GM12878 (cell line): ENCODE results near the gene PPM1G. TPM values are rescaled to one million over a fixed set of nuclear protein-coding genes. Genes with fewer than 3 reads are reported as not detected.

Source experiments
- ATAC-seq: fragments of 200-7000 bp; cut with Tn5 transposase; 3 replicates; pipeline ENCODE4 v1.9.1; 2020; ENCODE audit warnings: mild to moderate bottlenecking, moderate library complexity
- BruUV-seq: library from RNA; stranded (reverse); fragments of 400-500 nt; replicated peaks from 2 replicates; lab custom pipeline; 2021; lab: Mats Ljungman, UMichigan
- CTCF ChIA-PET: fragments of 300-600 bp; sonication (Branson Sonifier 250); formaldehyde crosslinking; extraction: SDS; loops from one replicate; lab custom pipeline; 2021; ENCODE audit warnings: inconsistent platforms; lab: Yijun Ruan, JAX
- POLR2A ChIA-PET: fragments of 350-600 bp; formaldehyde crosslinking; extraction: SDS; loops from one replicate; lab custom pipeline; 2021; ENCODE audit warnings: inconsistent platforms; lab: Charles Lee
- RAD21 ChIA-PET: fragments of 300-600 bp; sonication (Branson Sonifier 250); formaldehyde crosslinking; loops from one replicate; lab custom pipeline; 2023; ENCODE audit warnings: antibody characterized with exemption; ENCODE audit not compliant: unreplicated experiment; lab: Charles Lee
- SMC1A ChIA-PET: fragments of 300-600 bp; sonication (Branson Sonifier 250); formaldehyde crosslinking; loops from one replicate; lab custom pipeline; 2023; ENCODE audit not compliant: unreplicated experiment, uncharacterized antibody; lab: Charles Lee
- DNase-seq: peaks from one replicate; pipeline ENCODE4 v3.0.0-alpha.2; 2011; ENCODE audit warnings: low read depth, low spot score
- FAIRE-seq: peaks from 3 replicates; lab custom pipeline; 2011; peaks lifted over from hg19 to GRCh38; lab: Jason Lieb, UNC
- H2AFZ ChIP-seq: 2 replicates; pipeline ENCODE4 v1.6.0; 2011; ENCODE audit warnings: low read depth, low read length, control low read depth; ENCODE audit not compliant: control insufficient read depth
- H3K27ac ChIP-seq: 2 replicates; pipeline ENCODE4 v1.5.1; 2011; ENCODE audit warnings: control low read depth; ENCODE audit not compliant: control insufficient read depth, insufficient read depth
- H3K27me3 ChIP-seq, 2 experiments: replicated peaks in 1 of 2; 2 replicates each; pipeline versions ENCODE4 v1.6.0 to v1.6.1; 2011; ENCODE audit warnings: low read length in 1 of 2; ENCODE audit not compliant: control insufficient read depth in 2 of 2, insufficient read depth in 2 of 2
- H3K36me3 ChIP-seq, 2 experiments: 2 replicates each; pipeline ENCODE4 v1.5.1; 2011; ENCODE audit warnings: low read length in 1 of 2; ENCODE audit not compliant: control insufficient read depth in 2 of 2, insufficient read depth in 2 of 2
- H3K4me1 ChIP-seq: 2 replicates; pipeline ENCODE4 v1.6.1; 2011; ENCODE audit warnings: mild to moderate bottlenecking, low read length, moderate library complexity, mixed read lengths; ENCODE audit not compliant: control insufficient read depth, insufficient read depth
- H3K4me2 ChIP-seq: 2 replicates; pipeline ENCODE4 v1.6.0; 2011; ENCODE audit warnings: control low read depth; ENCODE audit not compliant: control insufficient read depth, insufficient read depth
- H3K4me3 ChIP-seq: fragments of 200-600 bp; sonication (generic); 2 replicates; pipeline ENCODE4 v1.5.1; 2016
- H3K79me2 ChIP-seq: 2 replicates; pipeline ENCODE4 v1.6.0; 2011; ENCODE audit warnings: low read length; ENCODE audit not compliant: control insufficient read depth, insufficient read depth
- H3K9ac ChIP-seq: 2 replicates; pipeline ENCODE4 v1.8.0; 2011; ENCODE audit warnings: low read length, control low read depth, mixed read lengths; ENCODE audit not compliant: control insufficient read depth, insufficient read depth
- H3K9me3 ChIP-seq: replicated peaks from 3 replicates; pipeline ENCODE4 v1.5.1; 2011; ENCODE audit warnings: mild to moderate bottlenecking, low read length; ENCODE audit not compliant: control insufficient read depth, insufficient read depth
- H4K20me1 ChIP-seq: 2 replicates; pipeline ENCODE4 v1.6.0; 2011; ENCODE audit not compliant: control insufficient read depth, insufficient read depth
- ATF3 ChIP-seq: IDR thresholded peaks from 2 replicates; pipeline ENCODE4 v1.6.1; 2011; ENCODE audit warnings: low read depth, mild to moderate bottlenecking, low read length, moderate library complexity, borderline replicate concordance; ENCODE audit errors: extremely low read depth
- BMI1 ChIP-seq: fragments of 450-650 bp; IDR thresholded peaks from 2 replicates; pipeline ENCODE4 v1.6.1; 2016; ENCODE audit warnings: mild to moderate bottlenecking, moderate library complexity, borderline replicate concordance
- EP300 ChIP-seq, 2 experiments: fragments of 150-350 bp in 1 of 2; IDR thresholded peaks; 2 replicates each; pipeline ENCODE4 v1.6.1; 2011 to 2012; ENCODE audit warnings: low read depth in 2 of 2, low read length in 2 of 2, borderline replicate concordance in 1 of 2, improper control_type of control experiment in 1 of 2, inconsistent platforms in 1 of 2; ENCODE audit not compliant: control insufficient read depth in 1 of 2
- FOXM1 ChIP-seq: IDR thresholded peaks from 2 replicates; pipeline ENCODE4 v1.6.1; 2012; ENCODE audit warnings: low read depth, mild to moderate bottlenecking, inconsistent platforms, low read length, moderate library complexity
- NR2C1 ChIP-seq: fragments of 450-650 bp; IDR thresholded peaks from 2 replicates; pipeline ENCODE4 v1.6.1; 2017; ENCODE audit warnings: antibody characterized with exemption, mild to moderate bottlenecking, moderate library complexity
- POLR2AphosphoS5 ChIP-seq: IDR thresholded peaks from 2 replicates; pipeline ENCODE4 v1.6.1; 2011; ENCODE audit warnings: mild to moderate bottlenecking, low read length, inconsistent platforms
- USF2 ChIP-seq: IDR thresholded peaks from 2 replicates; pipeline ENCODE4 v1.6.1; 2011; ENCODE audit warnings: low read depth, low read length, improper control_type of control experiment, borderline replicate concordance
- YBX1 ChIP-seq: fragments of 450-650 bp; IDR thresholded peaks from 2 replicates; pipeline ENCODE4 v1.6.1; 2016; ENCODE audit warnings: antibody characterized with exemption
- WGBS: methylation state at CpG from one replicate; pipeline ENCODE4 v1.1.6; 2016; ENCODE audit warnings: low lambda C conversion rate; ENCODE audit not compliant: insufficient replicate concordance, insufficient coverage; ENCODE audit errors: missing lambda C conversion rate; 5-methylcytosine and 5-hydroxymethylcytosine counted together
- in situ Hi-C: fragments of 300-500 bp; cut with MboI; formaldehyde crosslinking; loops from 9 replicates; pipeline ENCODE4 v1.14.3; 2018; ENCODE audit warnings: mixed read lengths
- intact Hi-C: fragments of 100-400 bp; cut with micrococcal nuclease; formaldehyde crosslinking; loops from one replicate; pipeline ENCODE4 v1.14.2; 2022; ENCODE audit not compliant: unreplicated experiment
- polyA plus RNA-seq, 11 experiments: library from polyadenylated mRNA; depleted of rRNA in 4 of 11; unstranded in 6 of 11; stranded (reverse) in 5 of 11; fragments of >200 nt; fragmentation: Nextera tagmentation in 4 of 11; fragmentation: Illumina TruSeq in 1 of 11; extraction: Ambion mirVana in 4 of 11; extraction: Trizol in 1 of 11; gene quantifications; 1 replicate in 1 of 11; 2 replicates in 10 of 11; pipeline versions ENCODE4 v1.2.1 to v1.2.3, GENCODE V29; 2011 to 2016; ENCODE audit warnings: inconsistent platforms in 2 of 11, missing spikeins in 2 of 11, low read depth in 1 of 11
- total RNA-seq, 4 experiments: library from RNA; depleted of rRNA in 3 of 4; stranded (reverse); fragments of >200 nt in 3 of 4; fragmentation: Illumina TruSeq in 1 of 4; extraction: Trizol in 1 of 4; gene quantifications; 2 replicates each; pipeline versions ENCODE4 v1.2.1 to v1.2.3, GENCODE V29; 2013 to 2021
- TF ChIP-seq, protein P1 (sequence below): fragments of 450-650 bp; IDR thresholded peaks from 2 replicates; pipeline ENCODE4 v1.6.1; 2018; ENCODE audit warnings: mild to moderate bottlenecking, low read depth, moderate library complexity; ENCODE audit not compliant: partially characterized antibody
- TF ChIP-seq, protein P2 (sequence below): fragments of 150-350 bp; IDR thresholded peaks from 2 replicates; pipeline ENCODE4 v1.6.1; 2016; ENCODE audit warnings: low read depth, low read length

PPM1G gene
- total and polyA plus RNA-seq, 10 of the 15 experiments (the other 5 are each of a cell fraction or from before 2014, with no cell fraction given): 68.8 to 171 (median 121) TPM

DNA sequence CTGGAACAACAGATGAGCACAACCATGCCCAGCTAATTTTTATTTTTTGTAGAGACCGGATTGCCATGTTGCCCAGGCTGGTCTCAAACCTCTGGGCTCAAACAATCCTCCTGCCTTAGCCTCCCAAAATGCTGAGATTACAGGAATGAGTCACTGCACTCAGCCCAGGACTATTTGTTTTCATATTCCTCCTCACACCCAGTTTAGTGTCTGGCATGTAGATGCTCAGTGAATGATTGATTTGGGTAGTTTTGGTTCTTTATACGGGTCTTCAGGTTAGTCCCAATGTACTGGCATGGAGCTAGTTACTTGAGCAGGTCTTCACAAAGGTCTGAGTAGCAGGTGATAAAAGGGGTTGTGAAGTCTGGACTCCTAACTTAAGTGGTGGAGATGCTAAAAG, 45.5 kb downstream of the PPM1G start:
- FAIRE-seq: no peak
- Histone ChIP-seq H3K27ac (no peak overlapping the region), H3K4me3 (no peak overlapping the region), H3K27me3 (no peaks in the 10 kb centered on the region), H3K4me1 (peaks cover 2% of the 10 kb centered on the region; the same call in 1 of the 2 replicates), H2AFZ (no peak overlapping the region), H3K9ac (no peak overlapping the region), H4K20me1 (no peaks in the 10 kb centered on the region), H3K36me3 (peaks cover 5 to 16% of the 10 kb centered on the region in 2 experiments), H3K9me3 (no peaks in the 10 kb centered on the region), H3K79me2 (peaks cover under 1% of the 10 kb centered on the region; the same call in 1 of the 2 replicates), H3K4me2 (no peak overlapping the region)
- ChIA-PET SMC1A (no interaction called here), CTCF (no interaction called here), POLR2A (no interaction called here), RAD21 (interaction anchor here (0.7 kb wide), 1 partner anchor 67 kb away, joined by 3 read pairs; no protein-coding TSS in a partner anchor)
- DNase-seq: no peak
- no peak for TF ChIP-seq ATF3
- no peak for TF ChIP-seq NR2C1
- no peak for TF ChIP-seq POLR2AphosphoS5
- TF ChIP-seq, protein P1, sequence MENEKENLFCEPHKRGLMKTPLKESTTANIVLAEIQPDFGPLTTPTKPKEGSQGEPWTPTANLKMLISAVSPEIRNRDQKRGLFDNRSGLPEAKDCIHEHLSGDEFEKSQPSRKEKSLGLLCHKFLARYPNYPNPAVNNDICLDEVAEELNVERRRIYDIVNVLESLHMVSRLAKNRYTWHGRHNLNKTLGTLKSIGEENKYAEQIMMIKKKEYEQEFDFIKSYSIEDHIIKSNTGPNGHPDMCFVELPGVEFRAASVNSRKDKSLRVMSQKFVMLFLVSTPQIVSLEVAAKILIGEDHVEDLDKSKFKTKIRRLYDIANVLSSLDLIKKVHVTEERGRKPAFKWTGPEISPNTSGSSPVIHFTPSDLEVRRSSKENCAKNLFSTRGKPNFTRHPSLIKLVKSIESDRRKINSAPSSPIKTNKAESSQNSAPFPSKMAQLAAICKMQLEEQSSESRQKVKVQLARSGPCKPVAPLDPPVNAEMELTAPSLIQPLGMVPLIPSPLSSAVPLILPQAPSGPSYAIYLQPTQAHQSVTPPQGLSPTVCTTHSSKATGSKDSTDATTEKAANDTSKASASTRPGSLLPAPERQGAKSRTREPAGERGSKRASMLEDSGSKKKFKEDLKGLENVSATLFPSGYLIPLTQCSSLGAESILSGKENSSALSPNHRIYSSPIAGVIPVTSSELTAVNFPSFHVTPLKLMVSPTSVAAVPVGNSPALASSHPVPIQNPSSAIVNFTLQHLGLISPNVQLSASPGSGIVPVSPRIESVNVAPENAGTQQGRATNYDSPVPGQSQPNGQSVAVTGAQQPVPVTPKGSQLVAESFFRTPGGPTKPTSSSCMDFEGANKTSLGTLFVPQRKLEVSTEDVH: no peak
- no peak for TF ChIP-seq YBX1
- no peak for TF ChIP-seq EP300 (IDR thresholded peaks at IDR 0.05; ENCODE audit: borderline replicate concordance in 1 of 2, control insufficient read depth in 1 of 2, low read depth in 2 of 2, low read length in 2 of 2)
- no peak for TF ChIP-seq BMI1
- TF ChIP-seq, protein P2, sequence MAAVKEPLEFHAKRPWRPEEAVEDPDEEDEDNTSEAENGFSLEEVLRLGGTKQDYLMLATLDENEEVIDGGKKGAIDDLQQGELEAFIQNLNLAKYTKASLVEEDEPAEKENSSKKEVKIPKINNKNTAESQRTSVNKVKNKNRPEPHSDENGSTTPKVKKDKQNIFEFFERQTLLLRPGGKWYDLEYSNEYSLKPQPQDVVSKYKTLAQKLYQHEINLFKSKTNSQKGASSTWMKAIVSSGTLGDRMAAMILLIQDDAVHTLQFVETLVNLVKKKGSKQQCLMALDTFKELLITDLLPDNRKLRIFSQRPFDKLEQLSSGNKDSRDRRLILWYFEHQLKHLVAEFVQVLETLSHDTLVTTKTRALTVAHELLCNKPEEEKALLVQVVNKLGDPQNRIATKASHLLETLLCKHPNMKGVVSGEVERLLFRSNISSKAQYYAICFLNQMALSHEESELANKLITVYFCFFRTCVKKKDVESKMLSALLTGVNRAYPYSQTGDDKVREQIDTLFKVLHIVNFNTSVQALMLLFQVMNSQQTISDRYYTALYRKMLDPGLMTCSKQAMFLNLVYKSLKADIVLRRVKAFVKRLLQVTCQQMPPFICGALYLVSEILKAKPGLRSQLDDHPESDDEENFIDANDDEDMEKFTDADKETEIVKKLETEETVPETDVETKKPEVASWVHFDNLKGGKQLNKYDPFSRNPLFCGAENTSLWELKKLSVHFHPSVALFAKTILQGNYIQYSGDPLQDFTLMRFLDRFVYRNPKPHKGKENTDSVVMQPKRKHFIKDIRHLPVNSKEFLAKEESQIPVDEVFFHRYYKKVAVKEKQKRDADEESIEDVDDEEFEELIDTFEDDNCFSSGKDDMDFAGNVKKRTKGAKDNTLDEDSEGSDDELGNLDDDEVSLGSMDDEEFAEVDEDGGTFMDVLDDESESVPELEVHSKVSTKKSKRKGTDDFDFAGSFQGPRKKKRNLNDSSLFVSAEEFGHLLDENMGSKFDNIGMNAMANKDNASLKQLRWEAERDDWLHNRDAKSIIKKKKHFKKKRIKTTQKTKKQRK: no peak
- no peak for TF ChIP-seq USF2
- no peak for TF ChIP-seq FOXM1
- intact Hi-C loops (no loop called here), in situ Hi-C loops (no loop called here)
- 47% methylated on average over 2 of the region's 2 CpGs for WGBS
- ATAC-seq: no peak
- BruUV-seq: no TSS peak
